ENCODE data around the gene MTFMT. TPM values are rescaled to one million over a fixed set of nuclear protein-coding genes. Genes with fewer than 3 reads are reported as not detected.
"Not testable (repeated sequence)": the region's sequence is repeated elsewhere in the genome, so short reads cannot be mapped to it uniquely, and the experiment has no call there.

MTFMT gene
- total RNA-seq, 2 donors from 2014 or later = 19.8 to 20.7 TPM

DNA sequence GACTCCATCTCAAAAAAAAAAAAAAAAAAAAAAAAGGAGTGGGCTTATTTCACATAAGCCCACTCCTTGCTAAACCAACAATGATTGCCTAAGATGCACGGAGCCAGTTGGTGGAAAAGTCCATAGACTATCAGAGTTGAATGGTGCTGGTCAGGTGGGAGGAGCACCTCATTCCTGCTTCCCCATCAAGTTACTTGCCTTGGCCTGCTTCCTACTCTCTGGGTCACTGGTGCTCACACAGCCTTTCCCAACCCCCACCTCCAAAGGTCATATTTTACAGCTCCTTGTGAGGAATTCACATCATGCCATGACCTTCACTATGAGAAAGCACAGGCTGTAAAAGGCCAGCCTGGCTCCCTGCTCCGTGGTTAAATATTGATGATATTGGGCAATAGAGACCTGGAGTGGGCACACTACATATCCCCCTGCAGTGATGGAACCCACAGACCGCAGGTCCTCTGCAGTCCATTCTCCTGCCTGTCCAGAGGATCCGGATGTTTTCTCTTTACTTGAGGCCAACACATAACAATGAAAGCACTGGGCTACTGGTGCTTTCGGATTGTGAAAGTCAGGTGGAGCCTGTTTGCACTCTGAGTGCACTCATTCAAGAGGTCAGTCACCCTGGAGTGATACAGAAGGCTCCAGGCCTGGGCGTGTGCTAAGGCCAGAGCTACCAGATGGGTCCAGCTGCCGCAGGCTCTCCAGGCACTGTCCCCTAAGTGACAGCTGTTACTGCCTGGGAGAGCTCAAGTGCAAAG is 15.5 kb upstream of the MTFMT start, which contains the start of gene SLC51B:
TSS of gene SLC51B (plus strand) at position 664 of the 758 bp plus-strand sequence. CDS start 4,618 bp downstream, outside the sequence.
- intact Hi-C loops (cut with DNase I, micrococcal nuclease) = loop anchor here in 1 of 2 donors (10.0 kb wide), 1 partner anchor 50 kb away; no protein-coding TSS in a partner anchor
- DNase-seq = peak; percentile 74 to 85
- ATAC-seq = peak; percentile 74

DNA sequence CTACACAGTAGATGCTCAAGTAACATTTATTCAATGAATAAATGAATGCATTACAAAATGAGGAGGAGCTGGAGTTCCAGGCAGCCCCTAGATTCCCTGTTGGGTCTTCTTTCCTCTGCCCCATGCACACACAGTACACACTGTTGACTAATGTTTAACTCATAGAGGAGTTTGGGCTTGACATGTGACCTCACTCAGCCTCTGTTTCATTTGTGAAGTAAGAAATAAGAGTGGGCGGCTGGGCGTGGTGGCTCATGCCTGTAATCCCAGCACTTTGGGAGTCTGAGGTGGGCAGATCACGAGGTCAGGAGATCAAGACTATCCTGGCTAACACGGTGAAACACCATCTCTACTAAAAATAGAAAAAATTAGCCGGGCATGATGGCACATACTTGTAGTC is 14.8 kb upstream of the MTFMT start:
- intact Hi-C loops (cut with DNase I, micrococcal nuclease) = loop anchor here in 1 of 2 donors (10.0 kb wide), 1 partner anchor 51 kb away; no protein-coding TSS in a partner anchor
- ATAC-seq (peak; percentile 62), DNase-seq (peak; percentile 64 to 66)

DNA sequence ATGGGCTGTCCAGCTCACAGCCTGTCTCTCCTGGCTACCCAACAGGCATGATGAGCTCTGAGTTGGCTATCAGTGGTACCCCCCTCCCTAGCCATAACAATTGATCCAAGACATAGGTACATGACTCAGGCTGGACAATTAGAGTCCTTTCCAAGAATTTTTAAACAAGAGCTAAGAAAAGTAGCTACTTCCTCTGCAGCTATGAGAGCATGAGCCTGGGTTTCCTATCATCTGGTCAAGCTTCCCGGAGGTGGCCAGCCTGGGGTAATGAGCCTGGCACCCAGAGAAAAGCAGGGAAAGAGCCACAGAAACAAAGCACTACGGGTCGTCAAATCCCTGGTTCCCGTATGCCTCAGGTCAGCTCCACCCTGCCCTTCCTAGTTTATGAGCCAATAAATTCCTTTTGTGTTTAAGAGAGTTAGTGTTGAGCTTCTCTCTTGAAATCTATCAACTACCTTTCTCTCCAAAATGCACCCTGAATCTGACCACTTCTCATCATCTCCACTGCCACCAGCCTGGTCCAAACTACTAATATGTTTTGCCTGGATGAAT is 13.4 kb upstream of the MTFMT start:
- peak; percentile 37 to 50 for DNase-seq
- ATAC-seq = peak; percentile 55
- intact Hi-C loops (cut with DNase I, micrococcal nuclease) = loop anchor here in 1 of 2 donors (10.0 kb wide), 1 partner anchor 52 kb away; no protein-coding TSS in a partner anchor

DNA sequence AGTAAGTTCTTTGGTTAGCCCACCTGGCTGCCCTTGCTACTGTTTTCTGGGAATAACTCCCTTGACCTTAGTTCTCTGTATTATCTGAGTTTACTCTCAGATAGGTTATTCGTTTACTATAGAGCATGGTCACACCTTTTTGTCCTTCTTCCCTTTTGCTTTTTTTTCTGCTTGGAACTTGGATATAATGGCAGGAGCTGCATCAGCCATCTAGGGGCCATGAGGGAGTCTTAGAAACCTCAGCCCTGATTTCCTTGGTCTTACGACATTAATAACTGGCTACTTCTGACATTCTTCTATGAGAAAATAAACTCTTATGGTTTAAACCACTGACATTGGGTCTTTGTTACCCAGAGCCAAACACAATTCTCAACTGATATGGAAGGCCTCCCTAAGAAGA is 12.3 kb upstream of the MTFMT start:
- intact Hi-C loops (cut with DNase I, micrococcal nuclease) = loop anchor here in 1 of 2 donors (10.0 kb wide), 1 partner anchor 53 kb away; no protein-coding TSS in a partner anchor
- no peak for DNase-seq
- no peak for ATAC-seq

DNA sequence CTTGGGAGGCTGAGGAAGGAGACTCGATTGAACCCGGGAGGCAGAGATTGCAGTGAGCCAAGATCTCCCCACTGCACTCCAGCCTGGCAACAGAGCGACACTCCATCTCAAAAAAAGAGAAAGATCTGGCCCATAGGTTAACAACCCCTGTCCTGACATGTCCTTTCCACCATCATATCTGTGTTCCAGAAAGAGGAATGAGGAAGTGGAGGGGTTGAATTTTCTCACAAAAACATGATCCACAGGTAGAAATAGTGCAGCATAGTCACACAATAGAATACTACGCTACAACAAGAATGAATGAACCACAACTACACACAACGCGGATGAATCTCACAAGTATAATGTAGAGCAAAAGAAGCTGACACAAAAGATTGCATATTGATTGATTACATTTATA is 11.0 kb upstream of the MTFMT start:
- intact Hi-C loops (cut with DNase I, micrococcal nuclease) = loop anchor here in 1 of 2 donors (10.0 kb wide), 1 partner anchor 54 kb away; no protein-coding TSS in a partner anchor
- ATAC-seq (no peak), DNase-seq (no peak)

DNA sequence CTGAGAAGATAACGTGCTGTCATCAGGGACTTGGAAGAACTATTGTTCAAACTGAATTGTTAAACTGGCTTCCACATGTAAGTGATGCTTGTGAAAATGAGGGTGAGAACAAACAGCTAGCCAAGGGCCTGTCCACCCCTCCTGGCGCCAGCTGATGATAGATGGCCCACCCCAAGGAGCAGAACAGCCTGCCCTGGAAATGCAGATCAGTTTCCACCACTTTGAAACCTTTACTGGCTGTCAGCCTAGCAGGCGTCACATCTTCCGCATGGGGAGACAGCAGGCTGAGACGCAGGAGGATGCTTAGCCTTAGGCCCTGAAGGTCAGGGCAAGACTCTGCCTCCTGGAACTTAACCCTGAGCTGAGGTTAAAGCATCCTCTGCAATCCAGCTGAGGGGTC is 9.4 kb upstream of the MTFMT start:
- no peak for ATAC-seq
- intact Hi-C loops (cut with DNase I, micrococcal nuclease) = no loop called here

DNA sequence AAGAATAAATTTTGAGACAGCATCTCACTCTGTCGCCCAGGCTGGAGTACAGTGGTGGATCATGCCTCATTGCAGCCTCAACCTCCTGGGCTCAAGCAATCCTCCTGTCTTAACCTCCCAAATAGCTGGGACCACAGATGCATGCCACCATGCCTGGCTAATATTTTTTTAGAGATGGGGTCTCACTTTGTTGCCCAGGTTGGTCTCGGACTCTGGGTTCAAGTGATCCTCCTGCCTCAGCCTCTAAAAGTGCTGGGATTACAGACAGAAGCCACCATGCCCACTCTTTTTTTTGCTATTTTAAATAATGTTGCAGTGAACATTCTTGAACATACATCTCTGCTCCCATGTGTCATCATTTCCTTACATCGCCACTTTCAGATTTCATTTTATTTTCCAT is 9.0 kb upstream of the MTFMT start:
- ATAC-seq = no peak
- DNase-seq = no peak
- intact Hi-C loops (cut with DNase I, micrococcal nuclease) = no loop called here

More for the DNA sequence above, 9.4 kb upstream of the MTFMT start:
- DNase-seq = no peak

DNA sequence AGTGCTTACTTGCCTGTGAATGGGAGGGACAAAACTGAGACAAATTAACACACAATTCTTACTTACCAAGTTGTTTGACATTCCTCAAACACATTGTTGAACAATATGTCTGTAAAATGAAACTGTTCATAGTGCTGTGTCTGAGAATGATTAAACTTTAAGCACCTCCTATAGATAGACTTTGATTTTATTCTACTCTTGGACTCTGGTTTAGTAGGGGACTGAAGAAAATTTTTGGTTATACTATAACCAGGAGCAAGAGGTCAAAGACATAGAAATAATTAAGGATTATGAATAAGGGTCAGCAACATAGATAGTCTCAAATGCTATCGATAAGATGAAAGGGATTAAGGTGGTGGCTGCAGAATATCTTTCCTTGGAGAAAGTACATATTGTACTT is 7.9 kb upstream of the MTFMT start:
- ATAC-seq = peak; percentile 59
- intact Hi-C loops (cut with DNase I, micrococcal nuclease) = no loop called here
- no peak for DNase-seq

DNA sequence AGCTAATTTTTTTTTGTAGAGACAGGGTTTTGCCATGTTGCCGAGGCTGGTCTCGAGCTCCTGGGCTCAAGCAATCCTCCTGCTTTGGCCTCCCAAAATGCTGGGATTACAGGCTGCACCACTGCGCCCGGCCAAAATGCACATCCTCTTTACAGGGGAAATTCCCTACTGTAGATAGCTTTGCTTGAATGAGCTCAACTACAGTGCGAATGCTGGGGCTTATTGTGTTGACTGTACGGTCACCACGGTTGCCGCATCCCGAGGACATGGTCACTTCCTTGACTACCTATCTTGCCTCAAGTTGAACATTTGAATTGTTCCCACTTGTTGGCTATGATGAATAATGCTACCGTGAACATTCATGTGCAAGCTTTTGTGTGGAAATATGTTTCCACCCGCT is 5.3 kb upstream of the MTFMT start:
- no peak for DNase-seq
- intact Hi-C loops (cut with DNase I, micrococcal nuclease) = no loop called here
- no peak for ATAC-seq

DNA sequence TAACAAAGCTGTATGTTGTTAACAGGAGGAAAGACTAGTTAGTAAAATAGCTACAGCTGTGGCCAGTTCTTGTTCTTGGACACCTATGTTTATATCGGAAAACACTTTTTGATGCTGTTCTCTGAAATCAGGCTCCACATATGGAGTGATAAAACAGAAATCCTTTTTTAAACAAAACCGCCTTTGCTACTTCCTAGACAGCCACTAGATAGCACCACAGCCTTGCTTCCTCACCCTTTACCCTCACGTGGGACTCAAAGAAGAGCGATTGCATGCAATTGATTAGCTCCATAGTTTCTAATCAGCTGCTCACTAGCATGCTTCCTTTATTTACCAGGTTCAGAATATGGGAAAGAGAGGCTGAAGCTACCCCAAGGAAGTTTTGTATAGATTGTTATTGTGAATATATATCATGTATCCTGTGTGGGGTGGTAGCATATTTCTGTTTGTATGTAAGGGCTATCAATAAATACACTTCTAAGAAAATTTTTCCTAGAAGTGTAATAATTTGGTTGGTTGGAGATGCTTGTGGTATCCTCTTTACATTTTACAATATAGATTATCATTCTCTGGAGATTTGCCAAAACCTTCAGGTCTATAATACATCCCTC is 4.3 kb upstream of the MTFMT start:
- intact Hi-C loops (cut with DNase I, micrococcal nuclease) = no loop called here
- DNase-seq = no peak
- peak; percentile 48 for ATAC-seq

DNA sequence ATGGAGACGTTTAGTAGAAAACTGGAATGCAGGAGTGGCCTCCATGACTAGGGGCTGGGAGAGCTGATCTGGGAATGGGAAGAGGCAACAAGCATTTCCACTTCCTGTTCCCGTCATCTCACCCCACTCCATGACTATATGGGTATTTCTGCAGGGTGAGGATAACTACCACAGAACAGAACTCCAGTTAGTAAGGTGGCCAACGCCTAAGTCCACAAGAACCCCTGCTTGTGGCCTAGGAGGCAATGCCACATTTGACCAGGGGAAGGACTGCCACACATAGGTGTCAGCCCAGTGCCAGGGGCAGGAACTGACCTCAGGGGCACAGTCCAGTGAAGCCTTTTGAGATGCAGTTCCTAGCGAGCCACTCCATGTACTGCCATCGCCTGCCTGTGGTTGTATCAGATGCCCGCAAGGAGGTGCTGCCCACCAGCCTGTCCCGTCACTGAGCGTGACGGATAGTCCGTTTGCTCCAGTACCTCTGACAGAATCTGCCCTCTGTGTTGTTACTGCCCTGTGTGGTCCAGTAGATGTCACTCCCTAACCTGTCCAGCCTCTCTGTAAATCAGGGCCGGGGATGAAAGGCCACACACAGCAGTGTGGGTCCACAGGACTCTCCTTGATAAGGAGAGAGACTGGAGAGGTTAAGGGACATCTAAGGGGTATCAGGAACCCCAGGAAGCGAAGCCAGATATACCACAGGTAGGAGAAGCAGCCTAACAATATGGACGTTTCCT is 3.5 kb upstream of the MTFMT start:
- DNase-seq (peak; percentile 75), ATAC-seq (peak; percentile 74)
- intact Hi-C loops (cut with DNase I, micrococcal nuclease) = no loop called here

DNA sequence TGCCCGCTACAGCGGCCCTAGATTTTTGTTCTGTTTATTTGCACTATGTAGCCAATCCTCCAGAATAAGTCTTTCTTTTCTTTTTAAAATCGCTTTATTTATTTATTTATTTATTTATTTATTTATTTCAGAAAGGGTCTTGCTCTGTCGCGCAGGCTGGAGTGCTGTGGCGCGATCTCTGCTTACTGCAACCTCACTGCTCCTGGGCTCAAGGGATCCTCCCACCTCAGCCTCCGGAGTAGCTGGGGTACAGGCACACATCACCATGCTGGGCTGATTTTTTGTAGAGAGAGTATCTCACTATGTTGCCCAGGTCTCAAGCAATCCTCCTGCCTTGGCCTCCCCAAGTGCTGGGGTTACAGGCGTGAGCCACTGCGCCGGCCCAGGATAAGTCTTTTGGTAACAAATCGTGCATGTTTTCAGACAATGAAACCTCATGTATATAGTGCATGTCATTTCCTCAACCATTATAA is 333 bp upstream of the MTFMT start:
- ATAC-seq (no peak), DNase-seq (no peak)
- intact Hi-C loops (cut with DNase I, micrococcal nuclease) = no loop called here

DNA sequence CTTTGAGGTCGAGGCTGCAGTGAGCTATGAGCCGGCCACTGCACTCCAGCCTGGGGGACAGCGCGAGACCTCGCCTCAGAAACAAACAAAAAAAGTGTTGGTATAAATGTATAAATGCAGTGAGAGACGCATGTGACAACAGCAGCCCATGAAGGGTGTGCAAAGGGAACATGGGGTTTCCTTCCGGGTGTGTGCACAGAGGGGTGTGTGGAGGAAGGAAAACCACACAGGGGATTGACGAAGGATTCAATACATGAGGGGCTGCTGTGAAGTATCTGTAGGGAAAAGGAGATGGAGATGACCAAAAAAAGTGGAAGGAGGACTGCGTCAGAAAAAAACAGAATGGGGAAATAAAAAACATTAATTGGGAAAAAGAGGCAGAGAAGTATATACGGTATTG is 1.1 kb downstream of the MTFMT start:
- DNase-seq (no peak), ATAC-seq (peak; percentile 44)
- intact Hi-C loops (cut with DNase I, micrococcal nuclease) = no loop called here

DNA sequence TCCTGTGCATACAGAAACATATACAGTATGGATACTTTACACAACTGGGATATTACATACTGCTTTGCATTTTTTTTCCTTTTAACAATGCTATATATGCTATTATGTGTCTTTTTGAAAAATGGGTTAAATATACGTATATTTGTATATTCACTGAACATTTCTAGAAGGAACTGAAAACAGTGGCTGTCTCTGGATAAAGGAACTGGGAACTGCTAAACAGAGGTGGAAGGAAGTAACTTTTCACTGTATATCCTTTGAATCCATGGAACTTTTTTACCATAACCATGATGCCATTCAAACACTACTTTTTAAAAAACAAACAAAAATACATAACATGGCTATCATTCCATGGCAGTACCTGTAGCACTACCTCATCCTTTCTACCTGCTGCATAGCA is 1.8 kb downstream of the MTFMT start:
- intact Hi-C loops (cut with DNase I, micrococcal nuclease) = no loop called here
- no peak for ATAC-seq
- no peak for DNase-seq

DNA sequence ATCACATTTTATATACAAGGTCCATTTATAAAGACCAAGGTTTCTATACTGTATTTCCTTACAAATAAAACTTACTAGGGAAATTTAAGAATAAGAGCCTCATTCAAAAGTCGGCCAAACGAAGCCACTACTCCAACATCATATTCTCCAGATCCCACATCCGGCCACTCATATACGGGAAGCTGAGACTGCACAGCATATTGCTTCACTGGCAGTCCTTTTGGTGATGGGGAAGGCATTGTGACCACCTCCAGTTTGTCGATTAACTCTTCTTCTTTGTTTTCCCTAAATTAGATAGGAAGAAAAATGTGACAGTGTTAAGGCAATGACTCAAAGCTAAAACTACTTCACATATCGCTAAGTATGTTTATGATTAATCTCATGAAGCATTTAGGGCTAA is 2.7 kb downstream of the MTFMT start:
- DNase-seq = no peak
- intact Hi-C loops (cut with DNase I, micrococcal nuclease) = no loop called here
- no peak for ATAC-seq

DNA sequence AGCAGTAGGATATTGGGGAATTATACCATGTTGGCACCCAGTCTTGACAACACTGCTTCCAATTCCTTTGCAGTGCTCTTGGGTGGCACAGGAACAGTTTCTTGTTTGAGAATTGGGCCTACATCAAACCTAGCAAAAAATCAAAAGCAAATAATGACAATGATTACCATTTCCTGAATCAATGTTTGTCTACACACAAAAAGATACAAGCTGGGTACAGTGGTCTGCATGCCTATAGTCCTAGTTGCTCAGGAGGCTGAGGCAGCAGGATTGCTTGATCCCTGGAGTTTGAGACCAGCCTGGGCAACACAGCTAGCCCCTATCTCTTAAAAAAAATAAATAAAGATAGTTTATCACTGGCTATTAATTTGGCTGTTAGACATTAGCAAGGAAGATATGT is 8.0 kb downstream of the MTFMT start:
- DNase-seq (no peak), ATAC-seq (no peak)

DNA sequence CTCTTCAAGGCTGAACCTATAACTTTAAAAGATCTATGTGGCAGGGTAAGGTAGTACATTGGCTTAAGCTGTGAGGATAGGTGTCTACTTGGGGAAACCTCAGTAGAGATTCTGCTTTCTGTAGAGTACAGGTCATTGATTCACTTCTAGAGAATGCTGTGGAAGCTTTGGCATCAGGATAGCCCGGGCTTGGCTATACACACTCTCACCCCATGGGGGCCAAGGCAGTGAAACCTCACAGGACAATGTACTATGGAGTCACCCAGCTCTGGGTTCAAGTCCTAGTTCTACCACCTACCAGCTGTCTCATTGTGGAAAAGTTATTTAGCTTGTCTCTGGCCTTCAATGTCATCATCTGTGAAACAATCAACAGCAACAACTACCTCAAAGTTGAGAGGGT is 9.0 kb downstream of the MTFMT start:
- DNase-seq (no peak), ATAC-seq (no peak)
- intact Hi-C loops (cut with DNase I, micrococcal nuclease) = no loop called here

More for the DNA sequence above, 8.0 kb downstream of the MTFMT start:
- intact Hi-C loops (cut with DNase I, micrococcal nuclease) = no loop called here

DNA sequence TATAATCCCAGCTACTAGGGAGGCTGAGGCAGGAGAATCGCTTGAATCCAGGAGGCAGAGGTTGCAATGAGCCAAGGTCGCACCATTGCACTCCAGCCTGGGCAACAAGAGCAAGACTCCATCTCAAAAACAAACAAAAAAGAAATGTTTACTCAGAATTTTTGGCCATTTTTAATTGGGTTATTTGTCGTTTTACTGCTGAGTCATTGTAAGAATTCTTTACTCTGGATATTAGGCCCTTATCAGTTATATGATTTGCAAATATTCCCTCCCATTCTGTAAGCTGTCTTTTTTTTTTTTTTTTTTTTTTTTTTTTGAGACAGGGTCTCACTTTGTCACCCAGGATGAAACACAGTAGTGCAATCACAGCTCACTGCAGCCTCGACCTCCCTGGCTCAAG is 18.2 kb downstream of the MTFMT start:
- DNase-seq; ATAC-seq; intact Hi-C loops (cut with DNase I, micrococcal nuclease): not testable (repeated sequence)

DNA sequence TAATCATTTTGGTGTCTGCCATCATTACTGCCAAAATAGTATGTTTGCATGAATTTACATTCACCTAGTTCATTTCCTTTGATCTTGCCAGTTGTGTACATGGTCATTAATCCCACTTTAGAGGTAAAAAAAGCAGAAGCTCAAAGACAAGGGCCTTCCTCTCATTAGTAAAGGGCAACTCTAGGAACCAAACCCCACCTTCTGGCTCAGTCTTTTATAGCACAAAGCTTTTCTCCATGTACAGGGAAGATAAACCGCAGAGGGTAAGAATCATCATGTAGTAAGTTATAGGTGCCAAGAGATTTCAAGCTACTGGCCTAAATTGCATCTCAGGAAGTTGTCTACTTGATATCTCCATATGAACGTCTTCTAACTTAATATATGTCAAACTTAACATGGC is 20.5 kb downstream of the MTFMT start:
- ATAC-seq (no peak), DNase-seq (no peak)
- intact Hi-C loops (cut with DNase I, micrococcal nuclease) = no loop called here

All from left colon (tissue), 2 donors.